NCI-H2227 (cell line): Measurements from ENCODE around the gene ARHGAP22.

Experiments used
- DNase-seq: peaks from one replicate; lab custom pipeline; 2025; ENCODE audit not compliant: unreplicated experiment; lab: John Stamatoyannopoulos, UW

ARHGAP22 gene

GRCh38 chr10:48607356-48608278, 2.7 kb upstream of the ARHGAP22 start:
- no peak for DNase-seq

GRCh38 chr10:48606530-48607355, 1.9 kb upstream of the ARHGAP22 start:
- no peak for DNase-seq

- DNase-seq: no peak
These were observed 1.1 kb upstream of the ARHGAP22 start for GRCh38 chr10:48605786-48606529.

DNA sequence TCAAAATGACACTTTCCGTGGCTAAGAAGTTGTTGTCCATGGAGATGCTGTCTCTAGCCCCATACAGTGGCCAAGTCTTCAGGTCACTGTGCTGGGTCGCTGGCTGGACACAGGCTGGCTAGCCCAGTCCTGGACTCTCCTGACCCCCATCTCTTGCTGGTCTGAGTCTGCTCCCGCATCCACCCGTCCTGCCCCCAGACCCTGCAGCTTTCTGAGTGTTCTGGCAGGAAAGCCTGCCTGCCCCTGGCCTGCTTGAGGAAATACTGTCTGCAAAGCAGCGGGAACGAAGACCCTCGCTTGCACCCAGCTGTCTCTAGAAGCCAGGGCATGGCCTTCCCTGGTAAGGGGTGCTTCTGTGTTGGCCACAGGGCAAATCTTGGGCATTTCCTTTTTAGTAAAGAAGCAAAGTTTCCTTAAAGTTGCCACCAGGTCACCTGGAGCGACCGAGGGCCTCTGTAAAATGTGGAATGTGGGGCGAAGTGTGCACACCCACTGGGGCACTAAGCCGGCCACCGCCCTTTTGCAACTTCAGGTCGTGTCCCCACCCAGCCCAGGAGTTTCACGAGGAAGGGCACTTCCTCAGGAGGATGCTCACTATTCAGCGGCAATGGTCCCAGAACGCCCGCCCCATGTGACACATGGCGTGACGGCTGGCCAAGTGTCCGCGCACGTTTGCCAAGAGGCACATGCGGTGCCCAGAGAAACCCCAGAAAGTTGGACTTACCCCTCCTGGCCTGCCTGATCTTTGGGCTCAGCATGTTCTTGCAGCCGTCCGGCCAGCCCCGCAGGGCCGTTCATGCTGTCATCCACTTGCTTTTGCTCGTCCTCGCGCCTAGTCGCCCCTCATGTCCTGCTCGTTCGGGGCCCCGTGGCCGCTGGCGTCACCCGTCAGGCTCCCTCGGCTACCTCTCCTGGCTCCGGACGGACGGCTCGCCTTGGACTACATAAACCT, 558 bp downstream of the ARHGAP22 start:
- no peak for DNase-seq

DNA sequence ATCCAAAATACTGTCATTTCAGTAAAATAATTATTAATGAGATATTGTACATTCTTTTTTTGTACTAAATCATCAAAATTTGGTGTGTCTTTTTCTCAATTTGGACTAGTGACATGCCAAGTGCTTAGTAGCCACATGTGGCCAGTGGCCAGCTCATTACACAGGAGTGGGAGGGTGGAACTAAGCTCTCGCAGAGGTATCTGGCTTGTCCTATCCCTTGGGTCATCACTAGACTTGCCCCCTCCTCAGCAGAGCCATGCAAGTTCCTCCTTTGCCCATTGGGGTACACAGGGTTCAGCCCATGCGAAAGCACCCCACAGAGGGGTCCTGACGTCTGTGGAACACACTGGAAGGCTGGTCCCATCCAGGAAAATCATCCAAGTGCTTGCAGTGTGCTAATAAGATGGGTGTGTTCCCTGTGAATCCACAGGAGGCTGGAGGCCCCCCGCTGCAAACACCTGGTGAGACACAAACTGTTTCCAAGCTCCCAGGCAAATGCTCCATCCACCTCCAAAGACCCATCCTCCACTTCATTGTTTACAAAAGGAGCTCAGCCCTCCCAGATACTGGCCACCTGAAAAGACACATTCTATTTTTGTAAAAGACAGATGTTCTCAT, 1.3 kb downstream of the ARHGAP22 start:
- no peak for DNase-seq

- no peak for DNase-seq
These were observed 2.3 kb downstream of the ARHGAP22 start for GRCh38 chr10:48602401-48603135.

- DNase-seq: no peak
These were observed 3.1 kb downstream of the ARHGAP22 start for GRCh38 chr10:48601789-48602188.

DNA sequence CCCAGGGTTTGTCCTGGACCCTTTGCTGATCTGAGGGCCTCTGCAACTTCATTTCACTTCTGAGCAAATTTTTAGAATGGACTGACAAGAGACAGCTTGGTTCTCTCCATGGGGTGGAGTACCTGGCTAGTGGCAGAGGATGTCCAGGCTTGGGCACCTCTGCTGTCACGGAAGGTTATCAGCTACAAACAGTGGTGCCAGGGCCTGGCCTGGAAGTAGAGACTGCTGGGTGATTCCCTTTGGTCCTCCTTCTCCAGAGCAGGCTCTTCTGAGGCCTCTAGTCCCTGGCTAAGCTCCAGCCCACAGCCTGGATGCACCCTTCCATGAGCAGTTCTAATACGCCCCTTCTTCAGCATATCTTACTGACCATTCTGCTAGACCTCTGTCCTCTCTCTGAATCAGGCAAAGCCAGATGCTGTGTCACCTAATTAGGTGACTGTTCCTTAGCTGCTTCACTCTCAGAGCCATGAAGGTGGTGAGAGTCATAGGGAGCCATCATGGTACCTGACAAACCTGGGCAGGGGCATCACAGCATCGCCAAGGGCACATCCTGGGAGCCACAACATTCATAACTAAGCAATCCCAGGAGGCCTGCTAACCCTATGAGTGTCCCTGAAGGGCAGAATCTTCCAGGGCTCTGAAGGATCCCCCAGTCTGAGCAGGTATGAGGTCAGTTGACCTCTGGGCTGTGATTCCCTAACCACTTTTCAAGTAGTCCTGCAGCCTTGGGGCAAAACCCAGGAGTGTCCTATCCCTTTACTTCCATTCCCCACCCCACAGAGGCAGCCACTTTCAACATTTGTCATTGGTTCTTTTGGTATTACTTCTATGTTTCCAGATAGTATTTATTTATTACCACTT, 4.0 kb downstream of the ARHGAP22 start:
- no peak for DNase-seq

DNA sequence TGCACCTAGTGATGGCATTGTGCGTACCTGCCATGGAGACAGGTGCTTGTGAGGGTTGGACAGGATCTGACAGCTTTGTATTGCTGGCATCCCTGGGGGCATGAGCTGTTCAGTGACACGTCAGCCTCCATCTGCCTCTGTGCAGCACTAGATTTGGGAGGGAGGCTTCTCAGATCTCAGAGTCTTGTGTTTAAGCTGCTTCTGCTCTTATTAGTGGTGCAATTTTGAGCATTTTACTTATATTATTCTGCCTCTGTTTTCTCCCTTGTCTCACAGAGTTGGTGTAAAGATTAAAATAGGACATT, 5.1 kb downstream of the ARHGAP22 start:
- no peak for DNase-seq

GRCh38 chr10:48598936-48599829, 5.7 kb downstream of the ARHGAP22 start:
- no peak for DNase-seq

- no peak for DNase-seq
These were observed 6.5 kb downstream of the ARHGAP22 start for GRCh38 chr10:48598243-48598935.

DNA sequence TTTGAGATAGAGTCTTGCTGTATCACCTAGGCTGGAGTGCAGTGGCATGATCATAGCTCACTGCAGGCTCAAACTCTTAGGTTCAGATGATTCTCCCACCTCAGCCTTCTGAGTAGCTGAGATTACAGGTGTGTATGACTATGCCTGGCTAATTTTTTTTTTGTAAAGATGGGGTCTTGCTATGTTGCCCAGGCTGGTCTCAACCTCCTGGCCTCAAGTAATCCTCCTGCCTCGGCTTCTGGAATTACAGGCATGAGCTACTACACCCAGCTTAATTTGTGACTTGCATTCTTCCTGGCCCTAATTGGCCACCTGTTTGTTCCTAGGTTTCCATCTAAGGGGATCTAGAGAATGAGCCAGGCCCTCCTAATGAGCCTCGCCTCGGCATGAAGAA, 9.3 kb downstream of the ARHGAP22 start:
- DNase-seq: no peak

GRCh38 chr10:48594803-48595538, 9.9 kb downstream of the ARHGAP22 start:
- no peak for DNase-seq

GRCh38 chr10:48594371-48594770, 10.5 kb downstream of the ARHGAP22 start:
- DNase-seq: no peak

GRCh38 chr10:48592346-48592745, 12.5 kb downstream of the ARHGAP22 start:
- no peak for DNase-seq

- no peak for DNase-seq
These were observed 13.9 kb downstream of the ARHGAP22 start for GRCh38 chr10:48590945-48591344.
